GM15510 (cell line): Measurements from ENCODE around the gene KIRREL1.

ENCODE experiments used
- POLR2A ChIP-seq: IDR thresholded peaks from 3 replicates; pipeline ENCODE4 v1.6.1; 2011; ENCODE audit warnings: borderline replicate concordance; ENCODE audit not compliant: insufficient read length; ENCODE audit errors: extremely low read depth

The KIRREL1 gene

DNA sequence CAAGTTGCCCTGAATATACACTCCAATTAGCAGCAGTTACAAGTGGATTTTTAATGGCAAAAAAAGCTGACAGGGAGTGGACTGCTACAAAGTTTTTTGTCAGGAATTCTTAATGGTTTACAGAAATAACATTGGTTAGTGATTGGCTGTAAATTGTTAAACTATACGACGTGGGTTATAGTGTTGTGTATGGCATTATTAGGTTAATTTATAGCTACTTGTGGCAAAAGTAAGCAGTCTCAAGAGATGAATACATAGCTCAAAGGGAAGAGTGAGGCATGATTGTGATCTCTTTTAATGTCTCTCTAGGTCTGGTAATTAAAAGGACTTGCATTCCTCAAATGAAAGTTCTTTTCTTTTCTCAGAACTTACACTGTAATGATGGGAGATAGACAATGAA, 111.4 kb downstream of the KIRREL1 start:
- no peak for TF ChIP-seq POLR2A

DNA sequence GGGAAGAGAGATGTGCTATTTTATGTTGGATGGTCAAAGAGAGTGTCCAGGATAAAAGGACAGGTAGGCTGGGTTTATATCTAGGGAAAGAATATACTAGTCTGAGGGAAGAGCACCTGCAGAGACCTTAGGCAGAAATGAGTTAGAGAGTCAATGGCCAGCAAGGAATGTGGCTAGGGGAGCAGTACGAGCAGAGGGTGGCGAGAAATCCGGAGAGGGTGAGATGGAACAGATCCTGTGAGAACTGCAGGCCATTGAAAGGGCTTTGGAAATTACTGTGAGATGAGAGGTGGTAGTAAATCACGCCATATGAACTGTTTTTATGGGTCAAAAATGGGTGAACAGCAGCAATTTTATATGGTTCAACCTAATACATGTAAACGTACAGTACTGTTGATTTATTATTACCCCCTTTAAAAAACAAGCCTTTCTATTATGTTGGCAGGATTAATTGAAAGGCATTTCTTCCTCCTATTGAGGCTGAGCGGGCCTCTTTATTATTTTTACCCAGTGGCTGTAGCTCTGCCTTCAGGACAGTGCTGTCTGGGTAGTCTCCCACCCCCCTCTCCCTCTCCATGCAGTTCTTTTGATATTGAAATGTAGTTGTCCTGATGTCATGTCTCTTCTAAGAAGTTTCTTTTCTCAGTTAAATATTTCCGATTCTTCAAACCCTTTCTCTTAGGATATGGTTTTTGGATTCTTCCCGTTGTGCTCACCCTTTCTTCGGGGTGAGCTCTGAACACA, 112.1 kb downstream of the KIRREL1 start:
- no peak for TF ChIP-seq POLR2A

DNA sequence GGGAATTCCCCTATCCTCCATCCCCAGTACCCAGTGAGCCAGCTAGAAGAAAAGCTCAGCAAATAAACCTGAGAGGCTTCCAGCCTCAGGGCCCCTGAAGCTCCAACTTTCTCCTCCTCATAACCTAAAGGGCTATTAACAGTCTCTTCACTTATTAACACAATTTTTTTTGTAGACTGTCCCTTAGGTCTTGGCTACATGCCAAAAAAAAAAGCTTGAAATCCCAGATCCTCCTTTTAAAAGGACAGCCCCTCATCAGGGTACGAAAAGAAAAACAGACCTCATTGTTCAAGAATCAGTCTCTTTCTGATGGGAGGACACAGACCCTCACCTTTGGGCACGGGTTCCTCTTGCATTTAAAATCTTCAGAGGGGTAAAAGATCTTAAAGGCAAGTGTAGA, 114.5 kb downstream of the KIRREL1 start:
- no peak for TF ChIP-seq POLR2A

DNA sequence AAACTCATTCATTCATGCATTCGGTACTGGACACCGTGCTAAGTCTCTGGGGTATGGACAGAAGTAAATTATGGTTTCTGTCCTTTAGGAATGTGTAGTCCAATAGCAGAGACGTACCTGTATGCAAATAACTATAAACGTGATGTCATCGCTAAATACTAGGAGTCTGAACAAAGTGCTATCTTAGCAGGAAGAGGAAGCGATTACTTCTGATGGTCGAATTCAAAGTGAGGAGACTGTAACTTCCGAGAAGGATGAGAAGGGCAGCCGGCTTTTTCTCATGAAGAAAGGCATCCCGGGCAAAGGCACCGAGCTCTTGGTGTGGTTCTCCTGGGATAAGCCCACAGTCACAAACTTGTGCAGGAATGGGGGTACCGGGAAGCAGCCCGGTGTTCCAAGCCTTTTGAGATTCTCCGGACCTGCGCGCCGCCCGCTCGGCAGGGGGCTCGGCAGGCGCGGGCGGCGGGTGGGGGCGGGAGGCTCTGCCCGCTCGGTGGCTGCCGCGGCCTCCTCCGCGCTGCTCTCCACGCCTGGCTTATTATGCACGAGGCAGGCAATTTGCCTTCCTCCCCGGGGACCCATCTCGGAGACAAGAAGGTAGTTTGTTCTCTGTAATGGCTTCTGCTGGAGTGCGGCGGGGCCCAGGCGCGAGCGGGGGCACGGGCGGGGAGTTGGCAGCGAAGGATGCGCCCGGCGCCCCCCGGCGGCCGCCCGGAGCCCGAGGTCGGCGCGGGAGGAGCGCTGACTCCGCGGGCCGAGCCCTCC, 119.7 kb downstream of the KIRREL1 start:
- TF ChIP-seq POLR2A = no peak

- TF ChIP-seq POLR2A = no peak
Measured at GRCh38 chr1:158113759-158114127, 120.3 kb downstream of the KIRREL1 start.

GRCh38 chr1:158115126-158115525, 121.7 kb downstream of the KIRREL1 start:
- no peak for TF ChIP-seq POLR2A

DNA sequence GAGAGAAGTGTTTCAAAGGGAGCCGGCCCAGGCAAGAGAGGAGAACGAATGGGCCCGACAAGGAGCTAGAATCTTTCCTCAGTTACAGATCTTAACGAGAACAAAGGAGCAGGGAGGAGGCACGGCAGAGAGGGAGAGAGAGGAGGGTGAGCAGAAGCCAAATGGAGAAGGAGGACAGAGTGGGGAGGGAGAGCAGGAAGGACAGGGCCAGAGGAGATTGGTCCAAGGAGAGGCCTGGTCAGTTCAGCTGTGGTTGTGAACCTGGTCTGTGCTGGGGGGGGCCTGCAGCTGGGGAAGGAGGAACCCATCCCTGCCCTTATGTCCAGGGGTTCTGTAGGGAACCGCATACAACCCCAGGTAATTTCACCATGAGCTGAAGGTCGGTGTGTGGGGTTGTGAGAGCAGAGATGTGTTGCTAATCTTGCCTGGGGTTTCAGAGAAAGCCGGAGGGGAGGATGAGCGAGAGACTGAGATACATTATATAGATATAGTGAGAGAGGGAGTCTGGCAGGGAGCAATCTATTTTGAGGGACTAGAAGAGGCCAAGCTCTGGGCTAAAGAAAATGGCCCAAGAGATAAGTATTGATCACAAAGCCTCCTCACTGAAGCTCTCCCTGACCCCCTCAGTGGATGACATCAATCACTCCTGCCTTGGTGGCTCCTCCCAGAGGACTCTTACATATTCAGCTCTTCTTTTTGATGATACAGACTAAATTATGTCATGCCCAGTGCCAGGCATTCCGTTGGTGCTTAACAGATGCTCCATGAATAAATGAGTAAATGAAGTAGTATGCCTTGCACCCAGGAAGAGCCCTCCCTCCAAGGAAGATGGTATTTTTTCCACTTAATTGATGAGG, 123.1 kb downstream of the KIRREL1 start:
- TF ChIP-seq POLR2A = no peak

DNA sequence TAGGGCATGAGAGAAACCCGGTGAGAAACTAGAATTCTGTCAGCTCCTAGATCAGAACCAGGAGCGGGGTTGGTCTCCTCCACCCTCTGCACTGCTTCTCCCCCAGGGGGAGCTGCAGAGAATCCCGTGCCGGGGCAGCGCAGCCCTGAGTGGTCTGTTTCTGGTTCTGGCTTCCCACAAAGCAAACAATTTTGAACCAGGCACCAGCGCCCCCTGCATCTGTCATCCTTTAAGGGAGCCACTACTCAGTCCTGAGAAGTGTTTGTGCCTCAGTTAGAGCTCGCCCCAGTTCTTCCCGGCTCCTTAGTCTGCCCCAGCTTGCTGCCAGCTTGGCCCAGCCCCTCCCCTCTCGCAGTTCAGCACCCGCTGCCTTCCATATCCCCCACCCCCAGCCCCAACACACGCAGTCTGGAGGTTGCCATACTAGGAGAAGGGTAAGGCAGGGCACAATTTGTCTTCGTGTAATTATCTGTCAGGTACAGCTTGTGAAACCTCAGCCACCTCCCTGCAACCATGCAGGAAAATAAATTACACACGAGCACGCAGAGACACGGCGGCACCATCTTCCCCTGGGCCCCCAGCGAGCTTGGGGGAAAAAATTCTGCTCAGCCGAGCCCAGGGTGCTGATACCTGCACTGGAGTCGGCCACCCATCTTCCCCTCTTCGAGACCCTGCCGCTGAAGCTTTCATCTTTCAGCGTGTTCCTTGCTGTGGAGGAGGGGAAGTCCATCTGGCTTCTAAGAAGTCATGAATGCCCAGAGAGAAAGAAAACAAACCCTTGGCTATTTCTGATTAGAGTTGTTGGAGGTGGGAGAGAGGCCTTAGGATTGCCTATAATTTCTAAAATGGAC, 124.6 kb downstream of the KIRREL1 start:
- TF ChIP-seq POLR2A = no peak

- no peak for TF ChIP-seq POLR2A
Measured at GRCh38 chr1:158118713-158119402, 125.4 kb downstream of the KIRREL1 start.

GRCh38 chr1:158119976-158120653, 126.7 kb downstream of the KIRREL1 start:
- no peak for TF ChIP-seq POLR2A

DNA sequence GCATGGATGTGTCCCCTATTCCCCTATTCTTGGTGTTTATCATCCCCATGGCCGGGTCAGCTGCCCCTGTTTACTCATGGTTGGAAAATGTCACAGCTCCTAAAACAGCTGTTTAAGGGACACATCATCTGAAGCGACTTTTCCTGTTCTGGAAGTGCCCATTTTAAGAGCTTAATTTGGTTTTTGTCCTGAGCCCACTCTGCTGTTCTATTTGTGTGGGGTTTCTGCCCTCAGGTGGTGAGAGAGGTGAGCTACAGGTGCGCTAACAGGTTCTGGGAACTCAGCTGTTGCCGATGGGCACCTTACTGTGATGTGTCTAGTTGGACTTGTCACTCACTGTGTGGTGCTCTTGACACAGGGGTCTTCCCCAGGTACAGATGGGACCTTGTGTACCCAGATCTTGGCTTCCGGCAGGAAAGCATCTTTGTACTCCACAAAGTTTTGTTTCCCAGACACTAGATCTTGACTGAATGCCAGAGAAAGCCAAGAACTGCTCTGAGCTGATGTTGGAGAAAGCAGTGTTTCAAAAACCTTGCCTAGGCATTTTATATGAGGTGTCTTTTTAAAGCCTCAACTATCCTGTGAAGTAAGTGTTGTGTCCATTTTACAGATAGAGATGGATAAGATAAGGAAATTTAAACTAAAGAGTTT, 128.3 kb downstream of the KIRREL1 start:
- TF ChIP-seq POLR2A = no peak

- no peak for TF ChIP-seq POLR2A
Measured at GRCh38 chr1:158122833-158123388, 129.5 kb downstream of the KIRREL1 start.
